ENCODE results near the gene APBA1.

APBA1 gene

DNA sequence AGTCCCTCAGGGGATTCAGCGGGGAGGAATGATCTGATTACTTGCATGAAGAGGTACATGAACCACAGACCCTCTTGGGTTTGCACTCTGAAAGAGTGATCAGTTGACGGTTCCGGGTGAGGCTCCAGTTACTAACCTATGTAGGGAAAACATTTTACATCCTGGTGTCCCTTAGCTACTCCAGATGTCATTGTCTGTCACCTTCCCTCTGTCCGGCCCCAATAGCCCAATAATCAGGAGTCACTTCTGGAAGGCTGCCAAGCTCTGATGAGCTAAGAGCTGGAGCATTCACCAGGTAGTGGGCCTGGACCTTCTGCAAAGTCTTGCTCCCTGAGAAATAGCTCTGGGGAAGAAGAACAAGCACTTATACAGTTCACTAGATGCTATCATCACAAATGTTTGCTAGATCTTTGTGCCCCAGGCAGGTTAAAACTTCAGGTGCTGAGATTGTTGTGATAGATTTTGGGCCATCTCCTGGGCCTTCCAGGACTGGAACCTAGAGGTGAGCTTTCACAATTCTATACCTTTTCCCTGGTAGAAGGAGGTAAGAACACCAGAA is 282.7 kb downstream of the APBA1 start:
- DNase-seq = no peak

DNA sequence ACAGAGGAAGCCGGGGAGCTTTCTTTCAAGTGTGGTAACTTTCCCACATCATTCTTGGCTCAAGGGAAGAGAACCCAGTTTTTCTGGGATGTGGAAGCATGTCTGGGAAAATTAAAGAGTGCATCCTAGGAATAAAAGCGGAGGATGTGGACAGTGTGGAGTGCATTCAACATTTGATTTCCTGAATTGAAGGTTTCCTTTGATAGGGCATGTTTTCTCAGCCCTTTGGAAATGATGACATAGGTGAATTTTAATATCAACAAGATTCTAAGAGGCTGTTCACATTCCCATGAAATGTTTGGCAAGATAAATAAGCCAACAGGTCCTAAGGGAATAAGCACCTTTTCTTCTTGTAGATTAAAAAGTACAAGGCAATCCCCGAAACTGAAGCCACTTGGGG is 283.6 kb downstream of the APBA1 start:
- no peak for DNase-seq

DNA sequence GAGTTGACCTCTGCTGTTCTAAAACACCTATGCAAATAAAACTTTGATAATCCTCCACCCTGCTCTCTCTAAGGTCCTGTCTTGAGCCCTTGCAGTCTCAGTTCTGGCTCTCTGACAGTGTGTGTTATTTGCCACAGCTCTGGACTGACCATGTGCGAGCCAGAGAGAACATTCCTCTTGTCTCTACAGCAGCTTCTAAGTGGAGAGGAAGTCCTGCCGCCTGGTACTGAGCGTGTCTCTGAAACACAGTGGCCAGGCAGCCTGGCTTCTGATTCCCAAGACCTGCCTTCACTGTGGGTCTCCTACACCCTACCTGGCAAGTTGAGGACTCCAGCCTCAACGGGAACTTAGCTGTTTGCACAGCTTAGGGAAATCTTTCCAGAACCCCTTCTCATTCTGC is 285.5 kb downstream of the APBA1 start:
- DNase-seq = no peak

DNA sequence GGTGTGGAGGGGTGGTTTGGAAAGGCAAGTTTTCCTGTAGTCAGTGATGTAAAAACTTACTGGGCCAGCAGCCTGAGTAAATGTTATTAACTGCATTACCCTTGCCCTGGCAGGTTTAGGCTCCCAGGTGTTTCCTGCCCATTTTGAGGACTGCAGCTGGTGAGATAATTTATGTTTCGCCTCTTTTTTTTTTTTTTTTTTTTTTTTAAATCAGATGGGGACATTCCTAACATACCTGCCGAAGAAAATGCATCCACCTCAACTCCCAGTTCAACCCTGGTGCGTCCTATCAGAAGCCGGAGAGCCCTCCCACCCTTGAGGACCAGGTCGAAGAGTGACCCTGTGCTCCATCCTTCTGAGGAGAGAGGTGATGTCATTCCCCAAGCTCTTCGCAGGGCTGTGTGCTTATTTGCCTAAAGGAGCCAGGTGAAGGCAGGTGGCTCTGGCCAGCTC is 286.6 kb downstream of the APBA1 start:
- no peak for DNase-seq

DNA sequence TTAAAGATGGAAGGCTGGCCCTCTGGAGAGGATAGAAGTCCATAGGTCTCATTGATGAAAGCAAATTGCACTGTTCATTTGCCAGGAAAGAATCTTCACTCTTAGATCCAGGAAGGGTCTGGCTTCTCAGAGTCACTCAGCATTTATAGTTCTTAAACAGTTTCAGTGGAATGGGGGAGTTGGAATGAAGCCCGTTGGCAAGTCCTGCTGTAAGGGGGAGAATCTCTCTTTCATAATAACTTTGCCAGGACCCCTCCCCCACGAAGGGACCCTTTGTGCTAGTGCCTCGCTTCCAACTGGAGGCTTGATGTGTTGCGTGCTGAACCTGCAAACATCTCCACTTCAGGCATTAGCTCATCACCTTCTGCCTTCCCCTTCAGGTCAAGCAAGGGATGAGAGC is 290.0 kb downstream of the APBA1 start:
- no peak for DNase-seq

DNA sequence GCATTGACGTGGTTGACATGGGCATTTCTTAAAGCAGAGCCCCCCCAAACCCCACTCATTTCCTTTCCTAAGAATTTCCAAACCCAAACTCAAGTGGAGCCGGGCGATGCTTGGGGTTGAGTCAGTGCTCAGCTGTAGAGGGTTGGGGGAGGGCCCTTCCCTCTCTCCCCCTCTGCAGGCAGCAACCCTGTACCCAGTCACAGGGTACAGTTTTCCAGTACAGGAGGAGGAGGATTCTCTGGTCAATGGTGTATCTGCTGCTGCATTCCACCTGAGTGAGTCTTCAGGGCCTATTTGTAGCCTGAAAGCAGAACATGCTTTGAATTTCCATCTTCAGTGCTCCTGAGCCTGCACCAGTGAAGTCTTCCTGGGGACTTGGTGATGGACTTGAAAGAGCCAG is 291.4 kb downstream of the APBA1 start:
- no peak for DNase-seq

DNA sequence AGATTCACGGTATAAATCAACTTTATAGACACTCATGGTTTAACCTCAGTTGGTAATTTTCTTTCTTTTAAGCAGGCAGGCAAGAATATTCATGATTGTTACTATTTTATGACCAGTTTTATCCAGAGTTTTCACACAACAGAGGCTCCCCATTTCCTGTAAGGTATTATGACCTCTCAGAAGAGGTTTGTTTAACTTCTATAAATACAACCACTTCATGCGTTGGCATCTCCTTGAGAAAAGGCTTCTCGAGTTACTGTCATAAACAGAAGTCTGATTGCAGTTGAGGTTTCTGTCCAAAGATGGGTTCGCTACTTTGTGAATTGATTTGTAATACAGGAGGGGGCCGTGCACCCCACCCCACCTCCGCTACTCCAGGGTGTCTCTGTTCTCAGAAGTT is 291.9 kb downstream of the APBA1 start:
- DNase-seq = no peak

DNA sequence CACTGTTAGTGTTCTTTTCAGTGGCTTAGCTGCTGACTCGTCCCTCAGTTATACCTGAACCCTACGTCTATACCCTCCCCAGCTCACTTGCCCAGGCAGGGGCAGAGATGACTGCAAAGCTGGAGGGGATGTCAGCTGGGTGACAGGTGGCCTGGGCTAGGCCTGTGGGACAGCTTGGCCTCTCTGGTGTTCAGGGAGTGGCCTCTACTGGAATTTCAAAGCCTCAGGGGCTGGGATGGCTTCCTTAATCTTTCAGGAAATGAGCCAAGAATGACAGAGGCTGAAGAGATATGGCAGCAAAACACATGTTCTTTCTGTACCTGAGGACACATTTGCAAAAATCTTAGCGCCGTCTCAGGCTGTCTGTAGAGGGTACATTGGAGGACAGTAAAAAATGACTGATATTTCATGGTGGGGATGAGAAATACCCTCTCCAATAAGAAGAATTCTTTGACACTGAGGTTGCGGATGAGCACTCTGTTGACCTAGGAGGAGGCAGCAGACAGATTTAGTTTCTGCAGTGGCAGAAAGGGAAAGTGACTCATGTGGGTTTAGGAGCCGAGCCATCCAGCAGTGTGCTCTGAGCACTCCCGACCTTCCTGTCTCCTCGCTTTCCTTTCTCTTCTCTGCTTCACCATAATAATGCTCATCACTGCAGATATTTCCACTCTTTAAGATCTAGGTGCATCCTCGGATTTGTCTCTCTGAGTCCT is 292.7 kb downstream of the APBA1 start:
- no peak for DNase-seq

DNA sequence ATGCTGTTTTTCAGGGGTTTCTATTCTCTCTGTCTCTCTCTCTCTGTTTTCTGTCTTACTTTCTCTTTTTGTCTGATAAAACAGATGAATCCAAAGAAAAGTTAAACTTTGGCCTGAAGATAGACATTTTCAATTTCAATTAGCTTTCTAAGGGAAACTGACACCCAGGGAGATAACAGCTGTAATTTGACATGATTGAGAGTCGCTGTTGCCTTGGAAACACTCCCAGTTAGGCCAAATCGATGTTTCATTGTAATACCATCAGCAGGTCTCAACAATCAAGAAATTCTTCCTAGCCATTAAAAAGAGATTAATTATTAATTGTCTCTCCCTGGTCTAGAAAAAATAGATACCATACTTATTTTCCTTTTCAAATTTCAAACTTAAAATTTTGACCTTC is 294.2 kb downstream of the APBA1 start:
- no peak for DNase-seq

Measured in bone marrow (tissue), 2 donors.